Psoas muscle (tissue), 8 donors: ENCODE measurements around the gene P2RY6. TPM values are rescaled to one million over a fixed set of nuclear protein-coding genes. Genes with fewer than 3 reads are reported as not detected.
A peak's percentile ranks its signal among the peaks of the same experiment; 100 is the strongest.

Source experiments
- ATAC-seq, 4 donors: fragments of 200-7000 bp; cut with Tn5 transposase; one replicate each; pipeline ENCODE4 v1.9.1; 2020; ENCODE audit warnings: moderate library complexity in 3 of 4, mild to moderate bottlenecking in 2 of 4
- DNase-seq, 2 donors: peaks; one replicate each; pipeline ENCODE4 v3.0.0-alpha.2; 2020
- H3K27ac ChIP-seq: fragments of 200-600 bp; one replicate; pipeline ENCODE4 v1.8.0; 2022
- H3K27me3 ChIP-seq, 3 donors: fragments of 200-600 bp in 1 of 3; one replicate each; pipeline versions ENCODE4 v1.6.1 to v1.8.0; 2013 to 2022; ENCODE audit warnings: low read length in 2 of 3, mild to moderate bottlenecking in 2 of 3, moderate library complexity in 1 of 3; ENCODE audit not compliant: insufficient read depth in 3 of 3
- H3K36me3 ChIP-seq, 2 donors: fragments of 200-600 bp in 1 of 2; one replicate each; pipeline versions ENCODE4 v1.6.1 to v1.8.0; 2013 to 2022; ENCODE audit warnings: low read depth in 1 of 2, mild to moderate bottlenecking in 1 of 2, moderate library complexity in 1 of 2; ENCODE audit not compliant: insufficient read depth in 1 of 2
- H3K4me1 ChIP-seq: fragments of 200-600 bp; one replicate; pipeline ENCODE4 v1.8.0; 2022
- H3K4me3 ChIP-seq: fragments of 200-600 bp; one replicate; pipeline ENCODE4 v1.8.0; 2022; ENCODE audit warnings: mild to moderate bottlenecking
- H3K9me3 ChIP-seq: fragments of 200-600 bp; one replicate; pipeline ENCODE4 v1.8.0; 2022
- WGBS, 3 donors: extraction: QIAGEN DNeasy Blood & Tissue Kit; methylation state at CpG; one replicate each; pipeline versions ENCODE4 v1.1.6 to v1.1.7; 2013; 5-methylcytosine and 5-hydroxymethylcytosine counted together
- intact Hi-C, 2 donors: fragments of 100-400 bp; cut with DNase I; formaldehyde crosslinking; loops; one replicate each; pipeline versions ENCODE4 v1.11.0 to v1.14.2; 2022
- polyA plus RNA-seq, 3 donors: library from polyadenylated mRNA; stranded (reverse); fragments of 200-250 nt; gene quantifications; one replicate each; pipeline ENCODE4 v1.2.3, GENCODE V29; 2013
- total RNA-seq, 4 donors: library from RNA; stranded (reverse); fragmentation: NEBNext Ultra II Directional in 2 of 4; extraction: Animal tissue kit (Norgen Biotek cat#: 25700) in 2 of 4; gene quantifications; one replicate each; pipeline versions ENCODE4 v1.2.1 to v1.2.4, GENCODE V29; 2021 to 2023
- TF ChIP-seq, protein P1 (sequence below): fragments of 200-600 bp; IDR thresholded peaks from one replicate; pipeline ENCODE4 v1.8.0; 2022; ENCODE audit warnings: antibody characterized with exemption
- donor health status: healthy with polysubstance abuse.
- donor health status: DM: no; HTN: no; CAD: no; lungs with moderate emphysema.
- donor health status: Bipolar disorder and iron deficiency.
- donor health status: healthy.
- donor health status: DM: yes; HTN: yes; CAD: no.
- donor health status: DM: no; HTN: no; CAD: no.
- donor health status: DM: no; HTN: no; CAD: no.
- donor health status: DM: yes; HTN: yes; CAD: no.

P2RY6 gene
- total and polyA plus RNA-seq, 7 donors: 0.59 to 2.5 (median 1.3) TPM

GRCh38 chr11:73331138-73331916 lies 59.2 kb downstream of the P2RY6 start:
- peak overlapping the region; percentile 2 for H3K27ac ChIP-seq
- DNase-seq: peak in 1 of 2 donors; percentile 47
- peaks cover 11% of the 10 kb centered on the region for H3K4me1 ChIP-seq
- H3K27me3 ChIP-seq: no peaks in the 10 kb centered on the region
- TF ChIP-seq, protein P1, sequence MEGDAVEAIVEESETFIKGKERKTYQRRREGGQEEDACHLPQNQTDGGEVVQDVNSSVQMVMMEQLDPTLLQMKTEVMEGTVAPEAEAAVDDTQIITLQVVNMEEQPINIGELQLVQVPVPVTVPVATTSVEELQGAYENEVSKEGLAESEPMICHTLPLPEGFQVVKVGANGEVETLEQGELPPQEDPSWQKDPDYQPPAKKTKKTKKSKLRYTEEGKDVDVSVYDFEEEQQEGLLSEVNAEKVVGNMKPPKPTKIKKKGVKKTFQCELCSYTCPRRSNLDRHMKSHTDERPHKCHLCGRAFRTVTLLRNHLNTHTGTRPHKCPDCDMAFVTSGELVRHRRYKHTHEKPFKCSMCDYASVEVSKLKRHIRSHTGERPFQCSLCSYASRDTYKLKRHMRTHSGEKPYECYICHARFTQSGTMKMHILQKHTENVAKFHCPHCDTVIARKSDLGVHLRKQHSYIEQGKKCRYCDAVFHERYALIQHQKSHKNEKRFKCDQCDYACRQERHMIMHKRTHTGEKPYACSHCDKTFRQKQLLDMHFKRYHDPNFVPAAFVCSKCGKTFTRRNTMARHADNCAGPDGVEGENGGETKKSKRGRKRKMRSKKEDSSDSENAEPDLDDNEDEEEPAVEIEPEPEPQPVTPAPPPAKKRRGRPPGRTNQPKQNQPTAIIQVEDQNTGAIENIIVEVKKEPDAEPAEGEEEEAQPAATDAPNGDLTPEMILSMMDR: no peak
- WGBS, 3 donors: 48 to 68% (median 56%) methylated on average over 4 of the region's 4 CpGs
- no peaks in the 10 kb centered on the region for H3K9me3 ChIP-seq
- intact Hi-C loops: loop anchor here in 1 of 2 donors (5.0 kb wide), 1 partner anchor 34 kb away; no protein-coding TSS in a partner anchor
- no peak overlapping the region for H3K4me3 ChIP-seq
- no peaks in the 10 kb centered on the region for H3K36me3 ChIP-seq
- no peak for ATAC-seq

- no peak overlapping the region for H3K4me3 ChIP-seq
- H3K27ac ChIP-seq: peak overlapping the region; percentile 30
- no peaks in the 10 kb centered on the region for H3K27me3 ChIP-seq
- no peaks in the 10 kb centered on the region for H3K9me3 ChIP-seq
- 90 to 91% (median 90%) methylated on average over 11 of the region's 11 CpGs for WGBS, 3 donors
- TF ChIP-seq, protein P1: no peak
- H3K36me3 ChIP-seq: no peaks in the 10 kb centered on the region
- ATAC-seq: no peak
- no peak for DNase-seq
- peaks cover 11% of the 10 kb centered on the region for H3K4me1 ChIP-seq
- intact Hi-C loops: loop anchor here in 1 of 2 donors (5.0 kb wide), 1 partner anchor 36 kb away; no protein-coding TSS in a partner anchor
Observed at GRCh38 chr11:73333173-73333572, 61.0 kb downstream of the P2RY6 start.

- 77 to 91% (median 78%) methylated on average over 4 of the region's 4 CpGs for WGBS, 3 donors
- intact Hi-C loops: loop anchor here in 1 of 2 donors (5.0 kb wide), 1 partner anchor 37 kb away; no protein-coding TSS in a partner anchor
- ATAC-seq: no peak
Observed at GRCh38 chr11:73333640-73334383, 61.7 kb downstream of the P2RY6 start.

DNA sequence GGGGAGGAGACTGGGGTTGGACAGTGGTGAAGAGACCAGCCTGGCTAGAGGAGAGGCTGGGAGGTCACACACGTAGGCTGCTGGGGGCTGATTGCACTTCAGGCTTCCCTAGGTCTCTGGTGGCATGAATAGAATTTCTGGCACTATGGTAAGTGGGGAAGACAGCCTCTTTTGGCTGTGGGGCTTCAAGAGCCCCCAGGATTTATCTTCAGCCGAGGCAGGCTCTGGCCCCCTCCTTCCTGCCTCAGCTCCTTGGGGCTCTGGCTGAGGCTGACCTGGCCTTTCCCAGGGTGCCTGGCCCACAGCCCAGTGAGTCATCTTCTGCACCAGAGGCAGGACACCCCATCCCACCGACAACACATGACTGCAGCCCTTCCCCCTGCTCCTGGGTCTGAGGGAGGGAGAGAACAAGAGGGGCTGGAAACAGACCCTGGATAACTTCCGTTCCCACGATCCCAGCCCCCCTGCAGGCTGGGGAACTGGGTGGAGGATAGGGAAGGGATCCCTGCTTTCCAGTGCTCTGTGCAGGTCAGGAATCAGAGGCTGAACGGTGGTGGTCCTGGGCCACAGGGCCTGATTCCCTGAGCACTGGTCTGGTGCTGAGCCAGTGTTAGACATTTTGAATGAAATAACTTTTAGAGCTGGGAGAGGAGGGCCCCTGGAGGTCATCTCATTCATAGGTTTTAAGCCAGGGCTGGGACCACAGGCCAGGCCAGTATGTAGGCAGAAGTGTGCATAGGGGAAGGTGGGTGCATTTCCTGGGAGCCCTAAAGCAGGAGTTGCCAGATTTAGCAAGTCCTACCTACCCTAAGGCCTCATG lies 62.5 kb downstream of the P2RY6 start:
- Histone ChIP-seq H3K9me3 (no peaks in the 10 kb centered on the region), H3K4me3 (no peak overlapping the region), H3K27me3 (no peaks in the 10 kb centered on the region), H3K36me3 (no peaks in the 10 kb centered on the region), H3K27ac (peak overlapping the region; percentile 50), H3K4me1 (peaks cover 11% of the 10 kb centered on the region)
- TF ChIP-seq, protein P1: no peak
- DNase-seq: peak; percentile 90 to 91
- intact Hi-C loops: loop anchor here (1.0 to 5.0 kb wide), 3 partner anchors 27 to 147 kb away; no protein-coding TSS in a partner anchor
- ATAC-seq: peak; percentile 63 to 82 (median 79)
- 41 to 55% (median 43%) methylated on average over 6 of the region's 6 CpGs for WGBS, 3 donors

More at GRCh38 chr11:73333640-73334383, 61.7 kb downstream of the P2RY6 start:
- H3K9me3 ChIP-seq: no peaks in the 10 kb centered on the region
- no peak overlapping the region for H3K4me3 ChIP-seq
- no peaks in the 10 kb centered on the region for H3K36me3 ChIP-seq
- TF ChIP-seq, protein P1: no peak
- no peak for DNase-seq
- no peaks in the 10 kb centered on the region for H3K27me3 ChIP-seq
- peak overlapping the region; percentile 50 for H3K27ac ChIP-seq
- H3K4me1 ChIP-seq: peaks cover 11% of the 10 kb centered on the region
